IMR-90 (cell line): ENCODE results near the gene NDUFA5. TPM values are rescaled to one million over a fixed set of nuclear protein-coding genes. Genes with fewer than 3 reads are reported as not detected.

Experiments used
- ATAC-seq: fragments of 200-7000 bp; cut with Tn5 transposase; 2 replicates; pipeline ENCODE4 v1.9.1; 2020; ENCODE audit warnings: low read depth, mild to moderate bottlenecking, moderate library complexity
- BruUV-seq: library from RNA; stranded (reverse); fragments of 400-500 nt; replicated peaks from 2 replicates; lab custom pipeline; 2021; lab: Mats Ljungman, UMichigan
- CTCF ChIA-PET: fragments of 300-600 bp; formaldehyde crosslinking; extraction: SDS; loops from one replicate; lab custom pipeline; 2021; ENCODE audit warnings: antibody characterized with exemption; lab: Yijun Ruan, JAX
- POLR2A ChIA-PET: fragments of 300-600 bp; sonication (Branson Sonifier 250); formaldehyde crosslinking; loops from one replicate; lab custom pipeline; 2022; ENCODE audit warnings: antibody characterized with exemption; ENCODE audit not compliant: unreplicated experiment; lab: Charles Lee
- DNase-seq: peaks from one replicate; pipeline ENCODE4 v3.0.0; 2013
- H2AFZ ChIP-seq: replicated peaks from 2 replicates; pipeline ENCODE3; 2013; ENCODE audit warnings: low read length, mild to moderate bottlenecking; ENCODE audit not compliant: poor library complexity
- H2AK5ac ChIP-seq: 2 replicates; pipeline ENCODE4 v1.6.1; 2013; ENCODE audit warnings: low read depth, low read length, inconsistent platforms
- H2AK9ac ChIP-seq: replicated peaks from 2 replicates; pipeline ENCODE3; 2013; ENCODE audit warnings: mild to moderate bottlenecking, low read depth, low read length, moderate library complexity; ENCODE audit not compliant: poor library complexity
- H2BK120ac ChIP-seq: 2 replicates; pipeline ENCODE4 v1.6.1; 2013; ENCODE audit warnings: low read depth, low read length, inconsistent platforms
- H2BK15ac ChIP-seq: 3 replicates; pipeline ENCODE4 v1.6.1; 2013; ENCODE audit warnings: low read depth, low read length, inconsistent platforms
- H2BK20ac ChIP-seq: 2 replicates; pipeline ENCODE4 v1.6.1; 2013; ENCODE audit warnings: low read depth, mild to moderate bottlenecking, inconsistent platforms, low read length, moderate library complexity
- H2BK5ac ChIP-seq: 2 replicates; pipeline ENCODE4 v1.6.1; 2013; ENCODE audit warnings: mild to moderate bottlenecking, low read depth, low read length, inconsistent platforms; ENCODE audit not compliant: poor library complexity, severe bottlenecking
- H3K14ac ChIP-seq: replicated peaks from 2 replicates; pipeline ENCODE4 v1.6.1; 2013; ENCODE audit warnings: low read depth, low read length, inconsistent platforms
- H3K18ac ChIP-seq: 2 replicates; pipeline ENCODE4 v1.6.1; 2013; ENCODE audit warnings: low read depth, low read length, control low read depth
- H3K23ac ChIP-seq: 2 replicates; pipeline ENCODE4 v1.6.1; 2013; ENCODE audit warnings: low read depth, low read length, inconsistent platforms
- H3K27ac ChIP-seq: 2 replicates; pipeline ENCODE4 v1.5.1; 2013; ENCODE audit warnings: mild to moderate bottlenecking, control low read depth, low read length; ENCODE audit not compliant: insufficient read depth
- H3K27me3 ChIP-seq: 2 replicates; pipeline ENCODE4 v1.6.1; 2013; ENCODE audit warnings: low read length; ENCODE audit not compliant: control insufficient read depth, insufficient read depth
- H3K36me3 ChIP-seq: 2 replicates; pipeline ENCODE4 v1.6.1; 2013; ENCODE audit warnings: low read length, mixed read lengths; ENCODE audit not compliant: control insufficient read depth, insufficient read depth
- H3K4ac ChIP-seq: 2 replicates; pipeline ENCODE4 v1.6.1; 2013; ENCODE audit warnings: low read depth, low read length, inconsistent platforms
- H3K4me1 ChIP-seq: 2 replicates; pipeline ENCODE4 v1.6.1; 2013; ENCODE audit warnings: low read length, mixed read lengths; ENCODE audit not compliant: control insufficient read depth, insufficient read depth
- H3K4me2 ChIP-seq: 2 replicates; pipeline ENCODE4 v1.6.1; 2013; ENCODE audit warnings: low read depth, mild to moderate bottlenecking, control low read depth, low read length, moderate library complexity
- H3K4me3 ChIP-seq: 2 replicates; pipeline ENCODE4 v1.5.1; 2013; ENCODE audit warnings: low read depth, mild to moderate bottlenecking, control low read depth, low read length, moderate library complexity; ENCODE audit not compliant: insufficient read depth
- H3K56ac ChIP-seq: 2 replicates; pipeline ENCODE4 v1.6.1; 2013; ENCODE audit warnings: low read length, inconsistent platforms; ENCODE audit not compliant: insufficient read depth; ENCODE audit errors: extremely low read depth
- H3K79me1 ChIP-seq, 2 experiments: 2 replicates each; pipeline ENCODE4 v1.6.1; 2013; ENCODE audit warnings: low read length in 2 of 2, inconsistent platforms in 1 of 2, low read depth in 1 of 2
- H3K9ac ChIP-seq: 2 replicates; pipeline ENCODE4 v1.6.1; 2013; ENCODE audit warnings: low read depth, low read length, control low read depth
- H3K9me1 ChIP-seq: 2 replicates; pipeline ENCODE4 v1.6.1; 2013; ENCODE audit warnings: low read length, inconsistent platforms; ENCODE audit not compliant: insufficient read depth
- H3K9me3 ChIP-seq: 2 replicates; pipeline ENCODE4 v1.6.1; 2013; ENCODE audit warnings: low read length; ENCODE audit not compliant: control insufficient read depth, insufficient read depth
- H4K20me1 ChIP-seq: 2 replicates; pipeline ENCODE4 v1.6.1; 2013; ENCODE audit warnings: low read length, inconsistent platforms; ENCODE audit not compliant: insufficient read depth
- H4K5ac ChIP-seq: 2 replicates; pipeline ENCODE4 v1.6.1; 2013; ENCODE audit warnings: mild to moderate bottlenecking, low read depth, low read length, control low read depth
- H4K8ac ChIP-seq, 2 experiments: 2 replicates each; pipeline ENCODE4 v1.6.1; 2013; ENCODE audit warnings: low read depth in 2 of 2, low read length in 2 of 2, control low read depth in 1 of 2, inconsistent platforms in 1 of 2
- H4K91ac ChIP-seq: 2 replicates; pipeline ENCODE4 v1.6.1; 2013; ENCODE audit warnings: low read depth, low read length, inconsistent platforms; ENCODE audit not compliant: insufficient read depth
- CEBPB ChIP-seq: IDR thresholded peaks from 2 replicates; pipeline ENCODE4 v1.6.1; 2012; ENCODE audit warnings: low read depth, low read length, improper control_type of control experiment
- MAZ ChIP-seq: IDR thresholded peaks from 2 replicates; pipeline ENCODE4 v1.6.1; 2012; ENCODE audit warnings: low read depth, mild to moderate bottlenecking, low read length, improper control_type of control experiment, moderate library complexity, borderline replicate concordance
- POLR2A ChIP-seq: IDR thresholded peaks from 2 replicates; pipeline ENCODE4 v1.6.1; 2012; ENCODE audit warnings: mild to moderate bottlenecking, low read depth, low read length
- RAD21 ChIP-seq: IDR thresholded peaks from 2 replicates; pipeline ENCODE4 v1.6.1; 2012; ENCODE audit warnings: low read length, improper control_type of control experiment
- WGBS, 2 experiments: methylation state at CpG; one replicate each; pipeline versions ENCODE4 v1.1.5 to v1.1.7; 2013; ENCODE audit warnings: missing lambda C conversion rate in 2 of 2; ENCODE audit not compliant: insufficient read length in 1 of 2; ENCODE audit errors: extremely low coverage in 2 of 2; 5-methylcytosine and 5-hydroxymethylcytosine counted together
- dilution Hi-C: fragments of 300-500 bp; cut with HindIII; formaldehyde crosslinking; loops from one replicate; pipeline ENCODE4 v1.14.3; 2018; ENCODE audit warnings: low sequenced_read_pairs; ENCODE audit not compliant: unreplicated experiment
- in situ Hi-C: fragments of 300-500 bp; cut with MboI; formaldehyde crosslinking; loops from 3 replicates; pipeline ENCODE4 v1.14.3; 2019; ENCODE audit warnings: low sequenced_read_pairs, inconsistent platforms, mixed read lengths
- intact Hi-C: fragments of 100-400 bp; cut with micrococcal nuclease; formaldehyde crosslinking; loops from 2 replicates; pipeline ENCODE4 v1.10.0; 2022
- polyA plus RNA-seq, 3 experiments: library from polyadenylated mRNA; depleted of rRNA; stranded (reverse); fragments of >200 nt; gene quantifications; 2 replicates each; pipeline ENCODE4 v1.2.3, GENCODE V29; 2012; ENCODE audit warnings: low replicate concordance in 1 of 3
- total RNA-seq: library from RNA; depleted of rRNA; stranded (reverse); fragments of >200 nt; gene quantifications from 2 replicates; pipeline ENCODE4 v1.2.3, GENCODE V29; 2012
- TF ChIP-seq, protein P1 (sequence below): fragments of 150-350 bp; IDR thresholded peaks from 2 replicates; pipeline ENCODE4 v1.6.1; 2017; ENCODE audit warnings: mild to moderate bottlenecking, antibody characterized with exemption, low read length, low read depth

NDUFA5 gene
- total and polyA plus RNA-seq, 2 of the 4 experiments (the other 2 are of a cell fraction): 2.9 to 12.1 TPM

DNA sequence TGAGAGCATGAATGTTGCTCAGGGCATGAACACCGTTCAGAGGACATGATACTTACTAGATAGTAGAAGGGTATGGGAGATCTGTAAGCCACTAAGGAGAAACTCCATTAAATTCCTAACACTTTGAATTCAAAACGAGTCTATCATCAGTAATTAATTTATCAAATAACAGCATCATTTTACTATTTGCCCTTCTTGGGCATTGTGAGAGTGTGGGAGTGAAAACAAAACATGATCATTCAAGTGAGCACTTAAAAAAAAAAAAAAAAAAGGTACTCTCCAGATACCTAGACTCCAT, 23.5 kb upstream of the NDUFA5 start:
- H3K4me1 ChIP-seq: no peaks in the 10 kb centered on the region
- no peak overlapping the region for H3K9ac ChIP-seq
- H3K14ac ChIP-seq: no peak overlapping the region
- no peak overlapping the region for H3K4ac ChIP-seq
- H3K4me3 ChIP-seq: no peak overlapping the region
- no peak overlapping the region for H2BK120ac ChIP-seq
- no peak overlapping the region for H2BK15ac ChIP-seq
- no peak overlapping the region for H2AK9ac ChIP-seq
- H3K23ac ChIP-seq: no peak overlapping the region
- ATAC-seq (no peak; the same call in 1 of the 2 replicates), DNase-seq (no peak)
- intact Hi-C loops (loop anchor here (1.0 to 2.0 kb wide), 3 partner anchors 54 to 284 kb away; no protein-coding TSS in a partner anchor), in situ Hi-C loops (no loop called here), dilution Hi-C loops (no loop called here)
- no peak overlapping the region for H4K5ac ChIP-seq
- WGBS, 2 experiments: no CpG with 5 or more reads among the region's 2 CpGs
- H2AFZ ChIP-seq: no peak overlapping the region
- H3K36me3 ChIP-seq: no peaks in the 10 kb centered on the region
- no peaks in the 10 kb centered on the region for H3K79me1 ChIP-seq
- no peak overlapping the region for H3K27ac ChIP-seq
- no peak overlapping the region for H2BK20ac ChIP-seq
- H3K4me2 ChIP-seq: peak overlapping the region; percentile 28; the same call in 1 of the 2 replicates
- H3K18ac ChIP-seq: no peak overlapping the region
- no peaks in the 10 kb centered on the region for H3K9me1 ChIP-seq
- no peaks in the 10 kb centered on the region for H3K9me3 ChIP-seq
- no peak overlapping the region for H2AK5ac ChIP-seq
- ChIA-PET POLR2A (no interaction called here), CTCF (interaction anchor here (0.6 to 1.3 kb wide), 7 partner anchors 10 to 55 kb away, joined by 3 to 5 read pairs (median 3); no protein-coding TSS in a partner anchor)
- no peaks in the 10 kb centered on the region; the same call in none of the 2 replicates for H3K27me3 ChIP-seq
- H4K91ac ChIP-seq: no peak overlapping the region
- no peak overlapping the region for H2BK5ac ChIP-seq
- no peak overlapping the region for H3K56ac ChIP-seq
- no peak overlapping the region for H4K8ac ChIP-seq
- H4K20me1 ChIP-seq: no peaks in the 10 kb centered on the region
- no TSS peak for BruUV-seq
- TF ChIP-seq POLR2A: no peak
- TF ChIP-seq, protein P1, sequence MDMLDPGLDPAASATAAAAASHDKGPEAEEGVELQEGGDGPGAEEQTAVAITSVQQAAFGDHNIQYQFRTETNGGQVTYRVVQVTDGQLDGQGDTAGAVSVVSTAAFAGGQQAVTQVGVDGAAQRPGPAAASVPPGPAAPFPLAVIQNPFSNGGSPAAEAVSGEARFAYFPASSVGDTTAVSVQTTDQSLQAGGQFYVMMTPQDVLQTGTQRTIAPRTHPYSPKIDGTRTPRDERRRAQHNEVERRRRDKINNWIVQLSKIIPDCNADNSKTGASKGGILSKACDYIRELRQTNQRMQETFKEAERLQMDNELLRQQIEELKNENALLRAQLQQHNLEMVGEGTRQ: no peak
- TF ChIP-seq RAD21: no peak
- no peak for TF ChIP-seq CEBPB
- no peak for TF ChIP-seq MAZ
